ENCODE measurements around the gene MSI2. TPM values are rescaled to one million over a fixed set of nuclear protein-coding genes. Genes with fewer than 3 reads are reported as not detected.

MSI2 gene
- total RNA-seq, 4 donors from 2014 or later = 60.7 to 101 (median 70.9) TPM

GRCh38 chr17:57640079-57640478 lies 383.8 kb downstream of the MSI2 start:
- Histone ChIP-seq H3K4me1 (peaks cover 0 to 6% of the 10 kb centered on the region in 2 donors), H3K4me3 (replicated peaks in 1 of 3) (no peak overlapping the region), H3K27me3 (no peaks in the 10 kb centered on the region), H3K27ac (no peak overlapping the region), H3K9me3 (no peaks in the 10 kb centered on the region), H3K36me3 (no peaks in the 10 kb centered on the region)
- TF ChIP-seq CTCF (IDR thresholded peaks at IDR 0.05) (no peak), POLR2A (IDR thresholded peaks at IDR 0.05) (no peak)
- intact Hi-C loops (cut with DNase I) = no loop called here
- whole genome bisulfite sequencing, 2 donors = 83 to 94% methylated on average over 6 to 7 of the region's 7 CpGs
- DNase-seq = no peak

- no peak overlapping the region for H3K27ac ChIP-seq
- H3K4me3 ChIP-seq (replicated peaks in 1 of 3) = no peak overlapping the region
- TF ChIP-seq POLR2A (IDR thresholded peaks at IDR 0.05) (no peak), CTCF (IDR thresholded peaks at IDR 0.05) (no peak)
- H3K4me1 ChIP-seq = peaks cover 0 to 6% of the 10 kb centered on the region in 2 donors
- H3K27me3 ChIP-seq = no peaks in the 10 kb centered on the region
- intact Hi-C loops (cut with DNase I) = no loop called here
- no peak for DNase-seq
- H3K9me3 ChIP-seq = no peaks in the 10 kb centered on the region
- WGBS, 2 donors = 97% methylated on average over 3 of the region's 3 CpGs; no CpG with 5 or more reads in 1 of the 2 donors
- no peaks in the 10 kb centered on the region for H3K36me3 ChIP-seq
These were observed 385.4 kb downstream of the MSI2 start for GRCh38 chr17:57641761-57642160.

GRCh38 chr17:57643062-57643461 lies 386.7 kb downstream of the MSI2 start:
- no peak overlapping the region for H3K4me3 ChIP-seq (replicated peaks in 1 of 3)
- no peak overlapping the region for H3K27ac ChIP-seq
- DNase-seq = no peak
- no peaks in the 10 kb centered on the region for H3K36me3 ChIP-seq
- no peaks in the 10 kb centered on the region for H3K9me3 ChIP-seq
- H3K4me1 ChIP-seq = peaks cover 0 to 6% of the 10 kb centered on the region in 2 donors
- 94 to 99% methylated on average over 8 of the region's 8 CpGs for WGBS, 2 donors
- no peak for TF ChIP-seq CTCF (IDR thresholded peaks at IDR 0.05)
- no peak for TF ChIP-seq POLR2A (IDR thresholded peaks at IDR 0.05)
- H3K27me3 ChIP-seq = no peaks in the 10 kb centered on the region
- intact Hi-C loops (cut with DNase I) = no loop called here

- H3K4me1 ChIP-seq = peaks cover 0 to 6% of the 10 kb centered on the region in 2 donors
- H3K4me3 ChIP-seq (replicated peaks in 1 of 3) = no peak overlapping the region
- no peak overlapping the region for H3K27ac ChIP-seq
- no peaks in the 10 kb centered on the region for H3K27me3 ChIP-seq
- intact Hi-C loops (cut with DNase I) = no loop called here
- no peaks in the 10 kb centered on the region for H3K9me3 ChIP-seq
- WGBS, 2 donors = 92 to 94% methylated on average over 5 of the region's 5 CpGs
- no peak for DNase-seq
- no peaks in the 10 kb centered on the region for H3K36me3 ChIP-seq
- TF ChIP-seq CTCF (IDR thresholded peaks at IDR 0.05) = no peak
- TF ChIP-seq POLR2A (IDR thresholded peaks at IDR 0.05) = no peak
These were observed 388.0 kb downstream of the MSI2 start for GRCh38 chr17:57644326-57644725.

- intact Hi-C loops (cut with DNase I) = no loop called here
- no peak overlapping the region for H3K4me3 ChIP-seq (replicated peaks in 1 of 3)
- H3K9me3 ChIP-seq = no peaks in the 10 kb centered on the region
- 92 to 94% methylated on average over 5 to 6 of the region's 6 CpGs for WGBS, 2 donors
- H3K4me1 ChIP-seq = peaks cover 4 to 21% of the 10 kb centered on the region in 2 donors
- no peak overlapping the region for H3K27ac ChIP-seq
- H3K36me3 ChIP-seq = no peaks in the 10 kb centered on the region
- H3K27me3 ChIP-seq = no peaks in the 10 kb centered on the region
- no peak for DNase-seq
- TF ChIP-seq CTCF (IDR thresholded peaks at IDR 0.05) (no peak), POLR2A (IDR thresholded peaks at IDR 0.05) (no peak)
These were observed 389.8 kb downstream of the MSI2 start for GRCh38 chr17:57645950-57646665.

All from thyroid gland (tissue), 4 donors.